GM21723 (cell line): ENCODE measurements around the gene WDR13.
"Not testable (repeated sequence)": the region's sequence is repeated elsewhere in the genome, so short reads cannot be mapped to it uniquely, and the experiment has no call there.

Source experiments
- ATAC-seq: cut with Tn5 transposase; IDR thresholded peaks from one replicate; pipeline ENCODE4 v1.9.1; 2021; ENCODE audit warnings: mild to moderate bottlenecking, moderate library complexity; ENCODE audit not compliant: unreplicated experiment

The WDR13 gene

DNA sequence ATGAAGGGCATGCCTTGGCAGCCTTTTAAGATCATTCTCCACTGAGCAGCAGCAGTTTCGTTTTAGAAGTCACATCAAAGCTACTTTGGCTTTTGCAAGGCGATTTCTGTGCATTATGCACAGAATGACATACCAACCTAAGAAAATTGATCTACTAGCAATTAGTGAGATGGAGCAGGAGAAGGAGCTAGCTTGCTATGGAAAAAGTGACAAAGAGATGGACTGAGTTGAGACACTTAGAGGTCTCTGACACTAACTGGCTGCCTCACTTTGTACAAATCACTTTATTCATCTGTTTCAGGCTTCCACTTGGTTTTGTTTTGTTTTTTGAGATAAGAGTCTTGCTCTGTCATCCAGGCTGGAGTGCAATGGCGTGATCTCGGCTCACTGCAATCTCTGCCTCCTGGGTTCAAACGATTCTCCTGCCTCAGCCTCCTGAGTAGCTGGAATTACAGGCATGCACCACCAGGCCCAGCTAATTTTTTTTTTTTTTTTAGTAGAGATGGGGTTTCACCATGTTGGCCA is 54.8 kb downstream of the WDR13 start:
- ATAC-seq: not testable (repeated sequence)

GRCh38 chrX:48654746-48655145 is 57.5 kb downstream of the WDR13 start:
- ATAC-seq: not testable (repeated sequence)
